HL-60/S4 treated with phorbol 12-myristate 13-acetate at 8.2 ng/mL for 4 days and 3 days (cell line): Measurements from ENCODE around the gene ISOC2.
"Not testable (repeated sequence)": the region's sequence is repeated elsewhere in the genome, so short reads cannot be mapped to it uniquely, and the experiment has no call there.

Source experiments
- in situ Hi-C: fragments of 300-500 bp; cut with MboI; formaldehyde crosslinking; loops from 2 replicates; pipeline ENCODE4 v1.15.0; 2022; ENCODE audit warnings: low sequenced_read_pairs

The ISOC2 gene

DNA sequence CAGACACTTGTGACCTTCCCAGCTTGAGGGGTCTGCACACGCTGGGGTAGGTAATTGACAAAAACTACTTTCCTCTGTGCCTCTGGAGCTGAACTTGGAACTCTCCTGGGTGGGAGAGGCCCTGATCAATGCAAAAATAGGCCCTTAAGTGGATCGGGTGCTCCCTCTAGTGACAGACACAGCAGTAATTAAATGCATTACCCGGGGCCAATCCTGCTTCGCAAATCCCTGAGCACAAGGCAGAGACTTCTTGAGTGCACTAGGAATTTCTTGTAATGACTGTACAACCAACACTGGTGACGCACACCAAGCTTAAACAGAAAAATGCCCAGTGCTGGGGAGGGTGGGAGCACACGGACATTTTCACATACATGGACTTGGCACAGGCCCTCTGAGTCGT lies 43.3 kb downstream of the ISOC2 start:
- in situ Hi-C loops, result no loop called here

DNA sequence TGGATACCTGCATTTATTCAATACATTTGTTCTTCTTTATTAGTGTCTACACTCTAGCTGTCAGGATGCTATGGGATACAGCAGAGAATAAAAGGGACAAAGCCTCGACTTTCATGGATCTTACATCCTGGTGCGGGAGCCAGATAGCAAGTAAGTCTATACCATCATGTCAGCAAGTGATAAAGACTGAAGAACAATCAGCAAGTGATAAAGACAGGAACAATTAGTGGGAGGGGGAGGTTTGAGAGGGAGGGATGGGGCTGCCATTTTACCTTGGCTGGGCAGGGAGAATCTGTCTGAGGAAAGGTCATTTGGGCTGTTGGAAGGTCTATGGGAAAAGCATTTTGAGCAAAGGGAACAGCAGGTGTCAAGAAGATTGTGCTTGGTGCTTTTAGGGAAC lies 51.3 kb downstream of the ISOC2 start:
- in situ Hi-C loops, result no loop called here

DNA sequence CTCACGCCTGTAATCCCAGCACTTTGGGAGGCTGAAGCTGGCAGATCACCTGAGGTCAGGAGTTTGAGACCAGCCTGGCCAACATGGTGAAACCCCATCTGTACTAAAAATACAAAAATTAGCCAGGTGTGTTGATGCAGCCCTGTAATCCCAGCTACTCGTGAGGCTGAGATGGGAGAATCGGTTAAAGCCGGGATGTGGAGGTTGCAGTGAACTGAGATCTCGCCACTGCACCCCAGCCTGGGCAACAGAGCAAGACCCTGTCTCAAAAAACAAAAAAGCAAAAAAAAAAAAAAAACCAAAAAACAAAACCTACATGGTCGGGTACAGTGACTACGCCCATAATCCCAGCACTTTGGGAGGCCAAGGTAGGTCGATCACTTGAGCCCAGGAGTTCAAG lies 52.3 kb downstream of the ISOC2 start:
- in situ Hi-C loops, result not testable (repeated sequence)

DNA sequence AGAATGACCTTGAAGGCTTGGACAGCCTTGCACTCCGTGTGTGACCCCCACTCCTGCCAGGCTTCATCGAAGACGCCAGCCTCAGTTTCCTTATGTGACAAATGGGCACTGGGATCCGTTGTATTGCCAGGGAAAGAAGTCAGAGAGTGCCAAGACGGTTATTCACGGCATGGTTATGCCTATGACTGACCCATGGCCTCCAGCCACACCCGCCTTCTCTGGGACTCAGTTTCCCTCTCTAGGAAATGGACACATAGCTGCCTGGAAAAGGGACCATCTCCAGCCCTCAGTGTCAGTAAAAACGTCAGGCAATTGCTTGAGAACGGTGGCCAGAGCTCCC lies 52.9 kb downstream of the ISOC2 start:
- in situ Hi-C loops, result no loop called here

DNA sequence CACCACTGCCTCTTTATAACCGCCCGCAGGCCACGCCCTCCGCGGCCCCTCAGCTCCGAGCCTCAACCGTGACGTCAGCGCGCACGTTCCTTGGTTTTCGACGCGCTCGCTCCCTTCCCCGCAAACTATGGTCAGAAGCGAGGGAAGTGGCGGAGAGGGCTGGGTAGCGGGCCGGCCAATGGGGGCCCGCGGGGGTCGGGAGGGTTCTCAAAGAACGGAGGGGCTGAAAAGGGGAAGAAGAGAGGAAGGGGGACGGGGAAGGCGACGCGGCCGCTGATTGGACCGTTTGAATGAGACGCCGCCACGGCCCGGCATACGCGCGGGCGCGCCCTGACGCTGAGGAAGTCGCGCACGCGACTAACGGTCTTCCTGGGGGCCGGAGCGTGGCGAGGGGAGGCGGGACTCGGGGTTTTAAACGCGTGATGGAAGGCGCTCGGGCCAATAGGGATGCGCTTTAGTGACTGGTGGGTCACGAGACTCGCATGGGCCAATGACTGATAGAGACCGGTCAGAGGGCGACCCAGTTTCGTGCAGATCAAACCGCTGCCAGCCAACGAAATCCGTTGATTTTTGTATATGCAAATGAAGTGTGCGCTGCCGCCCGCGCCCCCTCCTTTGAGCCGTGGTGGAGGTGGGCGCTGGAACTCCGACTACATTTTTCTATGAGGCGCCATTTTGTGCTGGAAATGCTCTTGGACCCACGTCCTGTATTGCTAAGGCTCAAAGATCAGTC lies 53.5 kb downstream of the ISOC2 start:
- in situ Hi-C loops, result no loop called here

DNA sequence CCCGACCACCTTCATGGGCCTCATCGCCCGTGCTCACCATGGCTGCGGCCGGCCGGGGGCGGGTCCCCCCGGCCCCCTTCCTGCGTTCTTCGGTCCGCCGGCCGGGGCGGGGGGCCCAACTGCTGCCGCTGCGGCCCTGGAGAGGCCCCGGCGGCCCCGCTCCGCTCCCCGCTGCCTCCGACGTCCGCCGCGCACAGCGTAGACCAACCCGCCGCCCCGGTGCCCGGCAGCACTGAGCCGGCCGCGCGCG lies 54.0 kb downstream of the ISOC2 start, which contains the start of gene UBE2S:
Gene UBE2S (minus strand): TSS at position 239 of the 250 bp plus-strand sequence. CDS start 199 bp downstream, at position 40.
- in situ Hi-C loops, result not testable (repeated sequence)

DNA sequence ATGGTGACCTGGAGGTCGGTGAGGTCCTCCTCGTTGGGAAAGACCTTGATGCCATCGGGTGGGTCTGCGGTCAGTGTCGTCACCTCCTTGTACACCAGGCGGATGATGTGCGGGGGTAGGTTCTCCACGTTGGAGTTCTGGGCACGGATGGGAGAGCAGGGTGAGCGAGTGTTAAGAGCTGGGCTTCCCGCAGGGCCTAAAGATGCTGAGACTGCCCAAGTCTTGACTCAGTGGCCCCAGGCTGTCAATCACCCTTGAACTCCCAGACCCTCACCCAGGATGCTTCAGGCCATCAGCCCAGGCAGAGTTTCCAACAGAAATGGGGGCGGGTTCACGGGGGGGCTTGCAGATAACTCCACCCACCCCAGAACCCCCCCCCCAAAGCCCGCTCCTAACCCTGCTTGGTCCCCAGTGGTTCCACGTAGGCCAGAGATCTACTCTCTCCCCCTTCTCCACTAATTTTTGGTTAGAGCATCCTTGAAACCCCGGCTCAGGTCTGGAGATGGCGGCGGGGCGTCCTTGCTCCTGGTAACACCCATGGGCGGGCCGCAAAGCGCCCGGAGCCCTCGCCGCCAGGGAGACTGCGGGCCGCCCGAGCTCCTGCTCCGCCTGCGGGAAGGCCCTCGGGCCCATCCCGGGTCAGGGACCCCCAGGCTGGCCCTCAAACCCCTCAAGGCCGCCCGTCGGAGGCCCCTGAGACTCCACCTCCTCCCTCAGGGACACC lies 54.5 kb downstream of the ISOC2 start:
- in situ Hi-C loops, result no loop called here

DNA sequence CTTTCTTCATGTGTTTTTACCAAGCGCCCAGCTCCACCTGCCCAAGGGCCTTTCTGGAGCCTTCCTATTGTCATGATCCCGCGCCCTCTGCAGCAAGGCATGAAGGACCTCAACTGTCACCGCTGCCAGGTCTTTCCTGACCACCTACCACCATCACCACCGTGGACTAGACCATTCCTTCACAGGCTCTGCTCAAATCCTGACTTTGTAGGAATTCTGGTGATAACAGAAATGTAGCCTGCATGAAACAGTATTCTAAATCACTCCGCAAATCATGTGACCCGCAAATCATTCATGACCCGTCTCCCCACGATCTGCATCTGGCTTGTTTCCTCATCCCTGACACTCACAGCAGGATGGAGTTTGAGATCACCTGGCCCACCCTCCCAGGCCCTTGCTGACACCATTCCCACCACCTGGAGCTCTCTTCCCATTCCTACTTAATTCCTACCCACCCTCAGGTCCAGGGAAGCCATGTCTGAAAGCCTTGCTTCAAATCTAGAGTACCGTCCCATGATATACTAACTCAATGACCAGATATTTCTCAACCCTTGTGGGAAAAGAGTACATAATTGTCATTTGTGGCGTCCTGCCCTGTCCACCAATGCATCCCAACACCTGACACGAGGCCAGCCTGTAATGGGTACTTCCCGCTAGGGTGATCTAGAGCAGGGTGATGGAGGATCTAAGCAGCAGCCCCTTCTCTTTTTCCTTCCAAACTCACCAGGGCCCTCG lies 55.2 kb downstream of the ISOC2 start:
- in situ Hi-C loops, result no loop called here

DNA sequence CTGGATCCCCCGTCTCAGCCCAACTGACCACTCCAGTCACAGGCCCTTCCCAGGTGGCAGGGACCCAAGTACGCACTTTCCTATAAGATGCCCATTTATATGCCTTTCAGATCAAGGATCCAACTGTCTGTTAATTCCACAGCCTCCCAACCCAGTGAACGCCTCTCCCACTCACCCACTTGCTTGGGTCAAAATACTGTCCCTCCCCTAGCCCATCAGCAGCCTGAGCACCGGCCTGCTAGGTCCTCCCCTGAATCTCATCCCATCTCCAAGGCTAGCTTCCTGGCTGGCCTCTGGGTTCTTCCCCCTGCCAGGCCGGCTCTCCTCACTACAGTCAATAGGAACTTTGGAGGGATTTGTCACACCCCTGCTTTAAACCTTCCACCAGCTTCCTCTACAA lies 55.8 kb downstream of the ISOC2 start:
- in situ Hi-C loops, result no loop called here
